Suprapubic skin (tissue), 4 donors: ENCODE results near the gene HOXB6. TPM values are rescaled to one million over a fixed set of nuclear protein-coding genes. Genes with fewer than 3 reads are reported as not detected.

ENCODE experiments used
- DNase-seq, 2 donors: peaks; one replicate each; pipeline ENCODE4 v3.0.0-alpha.2; 2019; ENCODE audit warnings: low spot score in 2 of 2
- H3K27ac ChIP-seq: fragments of 200-600 bp; sonication (generic); one replicate; pipeline ENCODE4 v1.5.1; 2019
- H3K27me3 ChIP-seq: fragments of 200-600 bp; sonication (generic); one replicate; pipeline ENCODE4 v1.5.1; 2019
- H3K36me3 ChIP-seq: fragments of 200-600 bp; sonication (generic); one replicate; pipeline ENCODE4 v1.5.1; 2019
- H3K4me1 ChIP-seq: fragments of 200-600 bp; sonication (generic); one replicate; pipeline ENCODE4 v1.5.1; 2019
- H3K4me3 ChIP-seq: fragments of 200-600 bp; sonication (generic); one replicate; pipeline ENCODE4 v1.5.1; 2019; ENCODE audit warnings: mild to moderate bottlenecking
- H3K9me3 ChIP-seq: fragments of 200-600 bp; sonication (generic); one replicate; pipeline ENCODE4 v1.5.1; 2019
- EP300 ChIP-seq: sonication (generic); formaldehyde crosslinking; IDR thresholded peaks from one replicate; pipeline ENCODE4 v1.6.1; 2017; ENCODE audit warnings: antibody characterized with exemption
- POLR2A ChIP-seq, 2 donors: fragments of 450-650 bp; IDR thresholded peaks; one replicate each; pipeline ENCODE4 v1.6.1; 2017; ENCODE audit warnings: antibody characterized with exemption in 2 of 2, mild to moderate bottlenecking in 2 of 2, moderate library complexity in 2 of 2
- POLR2AphosphoS5 ChIP-seq, 3 donors: sonication (generic); formaldehyde crosslinking; IDR thresholded peaks; one replicate each; pipeline ENCODE4 v1.6.1; 2017; ENCODE audit warnings: antibody characterized with exemption in 3 of 3
- WGBS: methylation state at CpG from one replicate; pipeline ENCODE4 v1.1.5; 2018; 5-methylcytosine and 5-hydroxymethylcytosine counted together
- total RNA-seq, 4 donors: library from RNA; depleted of rRNA; stranded (reverse); fragments of >200 nt; gene quantifications; one replicate each; pipeline ENCODE4 v1.1.0, GENCODE V29; 2016
- TF ChIP-seq, protein P1 (sequence below), 2 donors: fragments of 200-600 bp in 1 of 2; fragments of 450-650 bp in 1 of 2; sonication (generic) in 1 of 2; IDR thresholded peaks; one replicate each; pipeline ENCODE4 v1.5.1; 2016 to 2019; ENCODE audit warnings: antibody characterized with exemption in 2 of 2, mild to moderate bottlenecking in 1 of 2, moderate library complexity in 1 of 2

Gene HOXB6
- total RNA-seq, 4 donors from 2014 or later, result 0.39 to 4.5 (median 1.3) TPM; not detected in 1

DNA sequence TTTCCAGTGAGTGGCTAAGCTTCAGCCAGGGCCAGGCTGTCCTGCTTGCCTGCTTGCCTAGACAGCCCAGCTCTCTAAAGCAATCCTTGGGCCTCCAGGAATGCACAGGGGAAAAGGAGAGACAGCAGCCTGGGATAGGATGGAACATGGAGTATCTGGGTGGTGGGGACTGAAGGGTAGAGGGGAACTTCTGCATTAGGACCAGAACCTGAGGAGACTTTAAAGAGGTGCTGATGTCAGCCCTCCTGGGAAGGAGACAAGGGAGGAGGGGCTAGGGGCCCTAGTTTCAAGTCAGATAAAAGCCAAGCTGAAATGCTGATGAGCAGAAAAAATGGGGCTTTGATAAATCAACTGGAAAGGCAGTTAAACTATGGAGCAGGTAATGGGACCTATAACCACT is 4.2 kb upstream of the HOXB6 start:
- TF ChIP-seq POLR2AphosphoS5 (IDR thresholded peaks at IDR 0.05) (no peak), POLR2A (IDR thresholded peaks at IDR 0.05) (no peak), EP300 (no peak)
- TF ChIP-seq, protein P1, sequence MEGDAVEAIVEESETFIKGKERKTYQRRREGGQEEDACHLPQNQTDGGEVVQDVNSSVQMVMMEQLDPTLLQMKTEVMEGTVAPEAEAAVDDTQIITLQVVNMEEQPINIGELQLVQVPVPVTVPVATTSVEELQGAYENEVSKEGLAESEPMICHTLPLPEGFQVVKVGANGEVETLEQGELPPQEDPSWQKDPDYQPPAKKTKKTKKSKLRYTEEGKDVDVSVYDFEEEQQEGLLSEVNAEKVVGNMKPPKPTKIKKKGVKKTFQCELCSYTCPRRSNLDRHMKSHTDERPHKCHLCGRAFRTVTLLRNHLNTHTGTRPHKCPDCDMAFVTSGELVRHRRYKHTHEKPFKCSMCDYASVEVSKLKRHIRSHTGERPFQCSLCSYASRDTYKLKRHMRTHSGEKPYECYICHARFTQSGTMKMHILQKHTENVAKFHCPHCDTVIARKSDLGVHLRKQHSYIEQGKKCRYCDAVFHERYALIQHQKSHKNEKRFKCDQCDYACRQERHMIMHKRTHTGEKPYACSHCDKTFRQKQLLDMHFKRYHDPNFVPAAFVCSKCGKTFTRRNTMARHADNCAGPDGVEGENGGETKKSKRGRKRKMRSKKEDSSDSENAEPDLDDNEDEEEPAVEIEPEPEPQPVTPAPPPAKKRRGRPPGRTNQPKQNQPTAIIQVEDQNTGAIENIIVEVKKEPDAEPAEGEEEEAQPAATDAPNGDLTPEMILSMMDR (IDR thresholded peaks at IDR 0.05), result no peak
- Histone ChIP-seq H3K27me3 (peaks cover 50% of the 10 kb centered on the region), H3K4me3 (no peak overlapping the region), H3K4me1 (peaks cover 51% of the 10 kb centered on the region), H3K9me3 (no peaks in the 10 kb centered on the region), H3K36me3 (no peaks in the 10 kb centered on the region), H3K27ac (no peak overlapping the region)
- no peak for DNase-seq

DNA sequence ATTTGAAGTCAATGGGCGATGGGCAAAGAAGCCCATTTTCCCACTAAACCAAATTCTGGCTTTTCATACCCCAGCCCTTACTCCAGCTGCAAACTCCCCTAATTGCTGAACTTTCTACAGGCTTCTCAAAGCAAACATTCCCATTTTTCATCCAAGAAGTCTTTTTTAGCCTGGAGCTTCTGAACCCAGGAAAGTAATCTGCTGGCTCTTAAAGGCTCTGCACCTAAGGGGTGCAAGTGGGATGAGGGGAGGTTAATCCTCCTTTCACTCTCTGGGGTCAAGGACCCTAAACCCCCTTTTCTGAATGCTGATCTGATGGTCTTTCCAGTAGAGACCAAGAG is 3.7 kb upstream of the HOXB6 start:
- WGBS, result 95% methylated on average over 1 of the region's 1 CpG
- DNase-seq, result no peak

DNA sequence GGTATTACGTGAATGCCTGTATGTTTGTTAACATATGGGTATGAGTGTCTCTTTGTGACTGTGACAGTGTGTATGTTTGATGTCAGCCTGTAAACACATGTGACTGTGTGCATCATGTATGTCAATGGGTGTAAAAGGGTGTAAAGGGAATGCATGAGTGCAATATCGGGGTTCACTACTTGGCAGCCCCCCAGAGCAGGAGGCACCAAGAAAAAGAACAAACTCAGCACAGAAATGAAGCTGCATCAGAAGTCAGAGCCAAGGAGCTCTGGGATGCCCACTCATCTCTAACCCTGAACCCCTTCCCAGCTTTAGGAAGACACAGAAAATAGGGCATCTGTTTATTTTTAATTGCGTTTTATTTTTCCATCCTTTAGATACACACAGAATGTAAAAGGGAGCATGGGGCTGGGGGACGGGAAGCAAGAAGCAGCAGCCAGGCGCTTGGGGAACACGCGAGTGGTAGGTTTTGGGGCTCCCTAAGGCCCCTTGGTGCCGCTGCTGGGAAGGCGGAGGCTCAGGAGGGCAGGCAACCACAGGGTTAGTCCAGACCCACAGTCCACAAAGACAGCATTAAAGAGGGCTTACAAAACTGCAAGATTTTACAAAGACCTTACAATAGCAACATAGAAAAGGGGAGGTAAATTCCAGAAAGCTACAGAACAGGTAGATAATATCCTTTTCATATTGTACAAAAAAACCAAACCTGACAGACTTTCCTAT is 2.3 kb upstream of the HOXB6 start:
- WGBS, result 90% methylated on average over 9 of the region's 9 CpGs
- Histone ChIP-seq H3K4me3 (no peak overlapping the region), H3K9me3 (no peaks in the 10 kb centered on the region), H3K27ac (no peak overlapping the region), H3K4me1 (peaks cover 50% of the 10 kb centered on the region), H3K27me3 (peaks cover 48% of the 10 kb centered on the region), H3K36me3 (no peaks in the 10 kb centered on the region)
- TF ChIP-seq POLR2A (IDR thresholded peaks at IDR 0.05), result no peak
- TF ChIP-seq EP300, result no peak
- no peak for TF ChIP-seq POLR2AphosphoS5 (IDR thresholded peaks at IDR 0.05)
- TF ChIP-seq, protein P1 (IDR thresholded peaks at IDR 0.05), result no peak
- DNase-seq, result no peak

More for the DNA sequence above, 3.7 kb upstream of the HOXB6 start:
- Histone ChIP-seq H3K4me3 (no peak overlapping the region), H3K36me3 (no peaks in the 10 kb centered on the region), H3K27ac (no peak overlapping the region), H3K4me1 (peaks cover 51% of the 10 kb centered on the region), H3K27me3 (peaks cover 49% of the 10 kb centered on the region), H3K9me3 (no peaks in the 10 kb centered on the region)
- TF ChIP-seq POLR2AphosphoS5 (IDR thresholded peaks at IDR 0.05), result no peak
- no peak for TF ChIP-seq EP300
- TF ChIP-seq, protein P1 (IDR thresholded peaks at IDR 0.05), result no peak
- TF ChIP-seq POLR2A (IDR thresholded peaks at IDR 0.05), result no peak

DNA sequence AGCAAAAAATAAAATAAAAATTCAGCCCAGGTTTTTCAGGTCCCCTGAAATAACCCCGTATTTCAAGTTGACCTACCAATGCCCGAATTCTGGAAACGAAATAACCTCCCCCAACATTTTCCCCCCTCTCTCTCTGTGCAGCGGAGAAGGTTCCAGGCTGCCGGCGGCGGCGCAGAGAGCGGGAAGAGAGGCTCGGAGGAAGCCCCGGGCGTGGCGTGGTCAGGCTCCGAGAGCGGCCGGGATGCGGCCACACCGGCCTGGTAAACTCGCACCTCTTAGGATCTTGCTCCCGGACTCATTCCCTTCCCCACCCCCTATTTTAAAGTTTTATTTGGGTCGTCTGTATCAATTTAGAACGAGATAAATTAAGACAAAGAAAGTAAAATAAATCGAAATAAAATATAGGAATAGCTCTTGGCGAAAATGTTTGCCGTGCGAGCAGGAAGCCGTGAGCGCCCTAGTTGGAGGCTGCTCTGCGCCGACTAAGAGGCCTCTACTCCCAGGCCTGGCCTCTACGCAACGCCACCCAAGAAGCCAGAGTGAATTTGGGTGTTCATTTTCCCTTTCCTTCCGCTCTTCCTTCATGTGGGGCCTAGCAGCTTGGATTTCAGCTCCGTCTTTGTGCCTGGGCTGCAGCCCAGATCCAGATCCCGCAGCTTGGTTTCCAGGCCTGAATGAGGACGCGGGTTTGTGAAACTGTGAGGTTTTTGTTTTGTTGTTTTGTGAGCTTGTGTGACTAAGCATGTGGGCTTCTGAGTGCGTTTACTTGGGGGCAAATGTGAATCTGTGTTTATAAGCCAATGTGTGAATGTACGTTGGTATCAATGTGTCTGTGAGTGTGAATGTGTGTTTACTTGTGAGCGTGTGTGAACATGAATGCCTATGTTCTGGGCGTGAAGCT is 1.5 kb upstream of the HOXB6 start:
- TF ChIP-seq POLR2A (IDR thresholded peaks at IDR 0.05), result no peak
- no peak for TF ChIP-seq POLR2AphosphoS5 (IDR thresholded peaks at IDR 0.05)
- TF ChIP-seq EP300, result no peak
- TF ChIP-seq, protein P1 (IDR thresholded peaks at IDR 0.05), result no peak
- Histone ChIP-seq H3K27me3 (peaks cover 48% of the 10 kb centered on the region), H3K9me3 (no peaks in the 10 kb centered on the region), H3K27ac (peak overlapping the region; percentile 5), H3K36me3 (no peaks in the 10 kb centered on the region), H3K4me1 (peaks cover 50% of the 10 kb centered on the region), H3K4me3 (no peak overlapping the region)
- DNase-seq, result no peak
- WGBS, result 73% methylated on average over 41 of the region's 41 CpGs

DNA sequence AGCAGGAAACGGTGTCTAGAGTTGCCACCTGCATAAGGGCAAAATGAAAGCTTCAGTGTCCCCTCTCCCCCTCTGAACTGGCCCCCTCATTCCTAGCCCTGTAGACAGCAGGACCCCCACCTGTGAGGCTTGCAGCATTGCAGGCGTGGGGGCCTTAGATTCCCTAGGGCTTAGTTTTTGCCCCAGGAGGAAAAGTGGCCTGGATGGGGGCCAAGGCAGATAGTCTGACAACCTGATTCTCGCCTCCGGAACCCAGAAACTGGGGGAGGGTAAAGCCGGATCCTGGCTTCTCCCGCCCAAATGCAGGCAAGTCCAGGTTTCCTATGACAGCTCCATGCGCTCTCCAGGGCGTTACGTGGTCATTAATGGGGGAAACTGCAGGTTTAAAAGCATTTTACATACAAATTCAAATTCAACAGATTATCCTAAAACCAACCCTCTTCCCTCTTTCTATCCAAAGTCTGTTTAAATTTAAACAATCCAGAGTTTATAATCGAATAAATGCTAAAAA is 678 bp upstream of the HOXB6 start:
- no peaks in the 10 kb centered on the region for H3K9me3 ChIP-seq
- no peak for TF ChIP-seq EP300
- TF ChIP-seq, protein P1 (IDR thresholded peaks at IDR 0.05), result no peak
- no peak for TF ChIP-seq POLR2AphosphoS5 (IDR thresholded peaks at IDR 0.05)
- TF ChIP-seq POLR2A (IDR thresholded peaks at IDR 0.05), result no peak
- peaks cover 55% of the 10 kb centered on the region for H3K27me3 ChIP-seq
- no peaks in the 10 kb centered on the region for H3K36me3 ChIP-seq
- peak overlapping the region; percentile 72 for H3K27ac ChIP-seq
- DNase-seq, result no peak
- H3K4me3 ChIP-seq, result peak overlapping the region; percentile 54
- peaks cover 44% of the 10 kb centered on the region for H3K4me1 ChIP-seq
- 58% methylated on average over 9 of the region's 10 CpGs for WGBS
